GM12874 (cell line): ENCODE data around the gene KLHL26.

Source experiments
- CTCF ChIP-seq: IDR thresholded peaks from 2 replicates; pipeline ENCODE4 v1.5.1; 2011; ENCODE audit warnings: low read depth, mild to moderate bottlenecking, control low read depth, low read length, moderate library complexity; ENCODE audit not compliant: insufficient read depth

The KLHL26 gene

GRCh38 chr19:18668744-18669523, 32.1 kb downstream of the KLHL26 start:
- TF ChIP-seq CTCF = no peak

GRCh38 chr19:18669524-18669817, 32.6 kb downstream of the KLHL26 start:
- no peak for TF ChIP-seq CTCF

GRCh38 chr19:18669883-18670282, 33.1 kb downstream of the KLHL26 start:
- no peak for TF ChIP-seq CTCF

- TF ChIP-seq CTCF = no peak
Measured at GRCh38 chr19:18670312-18670711, 33.5 kb downstream of the KLHL26 start.

GRCh38 chr19:18671303-18672043, 34.6 kb downstream of the KLHL26 start:
- TF ChIP-seq CTCF = no peak

GRCh38 chr19:18672044-18672451, 35.2 kb downstream of the KLHL26 start:
- TF ChIP-seq CTCF = no peak

- no peak for TF ChIP-seq CTCF
Measured at GRCh38 chr19:18672606-18673337, 35.9 kb downstream of the KLHL26 start.
